Astrocyte (in vitro differentiated cells and primary cell): ENCODE measurements around the gene PLEKHA4. TPM values are rescaled to one million over a fixed set of nuclear protein-coding genes. Genes with fewer than 3 reads are reported as not detected.

ENCODE experiments used
- DNase-seq: peaks from one replicate; pipeline ENCODE4 v3.0.0-alpha.2; 2010; ENCODE audit warnings: low read depth
- FAIRE-seq: peaks from 2 replicates; lab custom pipeline; 2011; peaks lifted over from hg19 to GRCh38; lab: Jason Lieb, UNC
- H2AFZ ChIP-seq: 2 replicates; pipeline ENCODE4 v1.6.0; 2012; ENCODE audit warnings: low read depth, low read length, inconsistent platforms
- H3K27ac ChIP-seq: 2 replicates; pipeline ENCODE4 v1.5.1; 2011; ENCODE audit warnings: low read depth, low read length, inconsistent platforms
- H3K27me3 ChIP-seq: 2 replicates; pipeline ENCODE4 v1.6.0; 2011; ENCODE audit warnings: low read length, inconsistent platforms; ENCODE audit not compliant: insufficient read depth
- H3K36me3 ChIP-seq: 2 replicates; pipeline ENCODE4 v1.5.1; 2011; ENCODE audit warnings: low read length, inconsistent platforms; ENCODE audit not compliant: insufficient read depth
- H3K4me1 ChIP-seq: 2 replicates; pipeline ENCODE4 v1.5.1; 2011; ENCODE audit warnings: low read length, inconsistent platforms; ENCODE audit not compliant: insufficient read depth
- H3K4me2 ChIP-seq: 2 replicates; pipeline ENCODE4 v1.6.0; 2012; ENCODE audit warnings: low read length, inconsistent platforms
- H3K4me3 ChIP-seq: 2 replicates; pipeline ENCODE4 v1.5.1; 2011; ENCODE audit warnings: low read depth, mild to moderate bottlenecking, low read length, inconsistent platforms; ENCODE audit not compliant: insufficient read depth
- H3K79me2 ChIP-seq: 2 replicates; pipeline ENCODE4 v1.6.0; 2012; ENCODE audit warnings: mild to moderate bottlenecking, low read length, inconsistent platforms; ENCODE audit not compliant: insufficient read depth
- H3K9ac ChIP-seq: 2 replicates; pipeline ENCODE4 v1.6.0; 2012; ENCODE audit warnings: mild to moderate bottlenecking, low read length, inconsistent platforms
- H3K9me3 ChIP-seq: 2 replicates; pipeline ENCODE4 v1.5.1; 2012; ENCODE audit warnings: low read depth, mild to moderate bottlenecking, low read length, inconsistent platforms; ENCODE audit not compliant: insufficient read depth
- H4K20me1 ChIP-seq: 2 replicates; pipeline ENCODE4 v1.6.0; 2012; ENCODE audit warnings: low read length, inconsistent platforms; ENCODE audit not compliant: insufficient read depth
- H3K27ac Mint-ChIP-seq: one replicate; pipeline ENCODE4 v1.8.0; 2021; ENCODE audit warnings: mild to moderate bottlenecking, mixed read lengths; ENCODE audit not compliant: unreplicated experiment
- H3K27me3 Mint-ChIP-seq: one replicate; pipeline ENCODE4 v1.8.0; 2021; ENCODE audit warnings: low read depth, mixed read lengths; ENCODE audit not compliant: unreplicated experiment
- H3K36me3 Mint-ChIP-seq: one replicate; pipeline ENCODE4 v1.8.0; 2021; ENCODE audit warnings: low read depth, mixed read lengths; ENCODE audit not compliant: unreplicated experiment
- H3K4me1 Mint-ChIP-seq: one replicate; pipeline ENCODE4 v1.8.0; 2021; ENCODE audit warnings: low read depth, mixed read lengths; ENCODE audit not compliant: unreplicated experiment
- H3K4me3 Mint-ChIP-seq: one replicate; pipeline ENCODE4 v1.8.0; 2021; ENCODE audit warnings: mild to moderate bottlenecking, moderate library complexity, mixed read lengths; ENCODE audit not compliant: unreplicated experiment
- H3K9me3 Mint-ChIP-seq: one replicate; pipeline ENCODE4 v1.8.0; 2021; ENCODE audit warnings: mild to moderate bottlenecking, mixed read lengths; ENCODE audit not compliant: unreplicated experiment
- CTCF ChIP-seq: IDR thresholded peaks from 2 replicates; pipeline ENCODE4 v1.5.1; 2011; ENCODE audit warnings: low read depth, mild to moderate bottlenecking, inconsistent platforms, low read length, moderate library complexity; ENCODE audit not compliant: insufficient read depth
- EZH2 ChIP-seq: IDR thresholded peaks from 2 replicates; pipeline ENCODE4 v1.6.1; 2012; ENCODE audit warnings: mild to moderate bottlenecking, low read length, inconsistent platforms; ENCODE audit not compliant: insufficient read depth
- total RNA-seq: library from RNA; stranded (reverse); gene quantifications from 2 replicates; pipeline ENCODE4 v1.2.1, GENCODE V29; 2021

The PLEKHA4 gene
- total RNA-seq, 1 donor from 2014 or later, result 27.5 TPM

- H2AFZ ChIP-seq, result no peak overlapping the region
- H3K27ac Mint-ChIP-seq, result no peak overlapping the region
- no peaks in the 10 kb centered on the region for H3K79me2 ChIP-seq
- H3K36me3 Mint-ChIP-seq, result peaks cover 4% of the 10 kb centered on the region
- no peak overlapping the region for H3K4me3 Mint-ChIP-seq
- no peak overlapping the region for H3K9ac ChIP-seq
- H3K27me3 Mint-ChIP-seq, result no peaks in the 10 kb centered on the region
- no peaks in the 10 kb centered on the region for H3K4me1 Mint-ChIP-seq
- FAIRE-seq (no peak), DNase-seq (no peak)
- H4K20me1 ChIP-seq, result no peaks in the 10 kb centered on the region
- peaks cover 8% of the 10 kb centered on the region for H3K4me1 ChIP-seq
- no peaks in the 10 kb centered on the region for H3K36me3 ChIP-seq
- no peak overlapping the region for H3K4me3 ChIP-seq
- no peaks in the 10 kb centered on the region for H3K9me3 ChIP-seq
- no peaks in the 10 kb centered on the region for H3K9me3 Mint-ChIP-seq
- no peaks in the 10 kb centered on the region for H3K27me3 ChIP-seq
- H3K4me2 ChIP-seq, result no peak overlapping the region
- TF ChIP-seq CTCF, result no peak
- no peak for TF ChIP-seq EZH2
- no peak overlapping the region for H3K27ac ChIP-seq
Observed at GRCh38 chr19:48806818-48807589, 61.4 kb downstream of the PLEKHA4 start.

- TF ChIP-seq EZH2, result no peak
- no peak overlapping the region for H3K27ac ChIP-seq
- no peak overlapping the region for H3K9ac ChIP-seq
- Mint-ChIP-seq H3K27ac (no peak overlapping the region), H3K4me3 (no peak overlapping the region), H3K27me3 (no peaks in the 10 kb centered on the region), H3K36me3 (peaks cover 4% of the 10 kb centered on the region), H3K9me3 (no peaks in the 10 kb centered on the region), H3K4me1 (no peaks in the 10 kb centered on the region)
- H4K20me1 ChIP-seq, result no peaks in the 10 kb centered on the region
- H3K27me3 ChIP-seq, result no peaks in the 10 kb centered on the region
- no peaks in the 10 kb centered on the region for H3K36me3 ChIP-seq
- no peak overlapping the region for H3K4me2 ChIP-seq
- H3K79me2 ChIP-seq, result no peaks in the 10 kb centered on the region
- FAIRE-seq (no peak), DNase-seq (peak; percentile 24)
- H3K4me1 ChIP-seq, result peaks cover 8% of the 10 kb centered on the region
- no peak overlapping the region for H2AFZ ChIP-seq
- H3K9me3 ChIP-seq, result no peaks in the 10 kb centered on the region
- H3K4me3 ChIP-seq, result no peak overlapping the region
Observed at GRCh38 chr19:48806518-48806817, 61.9 kb downstream of the PLEKHA4 start.

- H3K27me3 ChIP-seq, result no peaks in the 10 kb centered on the region
- H3K4me3 Mint-ChIP-seq, result no peak overlapping the region
- H3K27ac ChIP-seq, result no peak overlapping the region
- no peaks in the 10 kb centered on the region for H3K9me3 ChIP-seq
- H3K79me2 ChIP-seq, result no peaks in the 10 kb centered on the region
- DNase-seq (no peak), FAIRE-seq (no peak)
- H3K9me3 Mint-ChIP-seq, result no peaks in the 10 kb centered on the region
- H4K20me1 ChIP-seq, result no peaks in the 10 kb centered on the region
- peaks cover 4% of the 10 kb centered on the region for H3K36me3 Mint-ChIP-seq
- no peaks in the 10 kb centered on the region for H3K27me3 Mint-ChIP-seq
- no peak for TF ChIP-seq EZH2
- no peaks in the 10 kb centered on the region for H3K4me1 Mint-ChIP-seq
- no peak overlapping the region for H3K27ac Mint-ChIP-seq
- H3K4me3 ChIP-seq, result no peak overlapping the region
- no peak overlapping the region for H3K9ac ChIP-seq
- H3K4me2 ChIP-seq, result no peak overlapping the region
- H3K36me3 ChIP-seq, result no peaks in the 10 kb centered on the region
- no peak overlapping the region for H2AFZ ChIP-seq
- peaks cover 7% of the 10 kb centered on the region for H3K4me1 ChIP-seq
Observed at GRCh38 chr19:48805452-48805851, 63.0 kb downstream of the PLEKHA4 start.
